Measurements from ENCODE around the gene NEK8.

Gene NEK8

DNA sequence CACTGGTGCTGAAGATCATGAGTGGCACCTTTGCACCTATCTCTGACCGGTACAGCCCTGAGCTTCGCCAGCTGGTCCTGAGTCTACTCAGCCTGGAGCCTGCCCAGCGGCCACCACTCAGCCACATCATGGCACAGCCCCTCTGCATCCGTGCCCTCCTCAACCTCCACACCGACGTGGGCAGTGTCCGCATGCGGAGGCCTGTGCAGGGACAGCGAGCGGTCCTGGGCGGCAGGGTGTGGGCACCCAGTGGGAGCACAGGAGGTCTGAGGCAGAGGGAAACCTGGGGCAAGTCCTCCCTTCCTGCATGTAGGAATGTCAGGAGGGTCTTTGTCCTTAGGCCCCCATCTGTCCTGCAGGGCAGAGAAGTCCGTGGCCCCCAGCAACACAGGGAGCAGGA is 8.7 kb downstream of the NEK8 start:
- H3K36me3 ChIP-seq (ENCODE audit: insufficient read depth, insufficient read length, low read length): peaks cover 39% of the 10 kb centered on the region
- H3K4me3 ChIP-seq (ENCODE audit: insufficient read length, low read depth): no peak overlapping the region
- peaks cover 2% of the 10 kb centered on the region for H3K4me1 ChIP-seq (ENCODE audit: insufficient read depth, insufficient read length)
- no peak overlapping the region for H3K9ac ChIP-seq (ENCODE audit: insufficient read length, low read depth)
- H3K9me3 ChIP-seq (ENCODE audit: insufficient read depth, low read length): no peaks in the 10 kb centered on the region
- H3K27me3 ChIP-seq (ENCODE audit: insufficient read depth, insufficient read length): no peaks in the 10 kb centered on the region
- DNase-seq (ENCODE audit: low read depth, low spot score): no peak
- no peak for TF ChIP-seq SUZ12 (IDR thresholded peaks at IDR 0.05; ENCODE audit: extremely low read depth, insufficient read depth, insufficient read length)
- TF ChIP-seq ZNF274 (IDR thresholded peaks at IDR 0.05; ENCODE audit: low read depth, low read length): no peak

DNA sequence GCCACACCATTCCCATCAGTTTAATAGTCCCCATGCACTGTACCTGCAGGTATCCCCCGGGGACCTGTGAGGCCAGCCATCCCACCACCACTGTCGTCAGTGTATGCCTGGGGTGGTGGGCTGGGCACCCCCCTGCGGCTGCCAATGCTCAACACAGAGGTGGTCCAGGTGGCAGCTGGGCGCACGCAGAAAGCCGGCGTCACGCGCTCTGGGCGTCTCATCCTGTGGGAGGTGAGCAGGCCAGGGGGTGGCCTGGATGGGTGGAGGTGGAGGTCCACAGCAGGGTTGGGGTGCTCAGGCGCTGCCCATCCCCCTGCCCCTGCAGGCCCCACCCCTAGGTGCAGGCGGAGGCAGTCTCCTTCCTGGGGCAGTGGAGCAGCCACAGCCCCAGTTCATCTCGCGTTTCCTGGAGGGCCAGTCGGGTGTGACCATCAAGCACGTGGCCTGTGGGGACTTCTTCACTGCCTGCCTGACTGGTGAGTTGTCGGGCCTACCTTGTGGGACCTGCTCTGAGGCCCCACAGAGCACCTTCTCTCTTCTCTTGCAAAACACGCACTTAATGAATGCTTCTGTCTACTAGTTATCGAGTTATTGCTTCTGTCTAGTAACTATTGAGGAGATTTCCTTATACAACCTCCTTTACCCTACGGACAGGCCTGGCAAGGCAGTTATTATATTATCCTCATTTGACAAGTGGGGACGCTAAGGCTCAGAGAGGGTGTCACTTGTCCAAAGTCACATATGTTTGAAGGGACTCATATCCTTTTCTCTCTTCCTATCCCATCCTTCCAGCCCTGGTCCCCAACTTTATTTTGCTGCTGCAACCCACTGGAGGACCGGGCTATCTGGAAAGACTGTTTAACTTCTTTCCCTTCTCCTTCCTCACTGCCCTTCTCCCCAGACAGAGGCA is 9.4 kb downstream of the NEK8 start:
- H3K4me1 ChIP-seq (ENCODE audit: insufficient read depth, insufficient read length): peaks cover 2% of the 10 kb centered on the region
- no peak for TF ChIP-seq YY1 (IDR thresholded peaks at IDR 0.05; ENCODE audit: insufficient read depth, insufficient read length)
- no peak for TF ChIP-seq SUZ12 (IDR thresholded peaks at IDR 0.05; ENCODE audit: extremely low read depth, insufficient read depth, insufficient read length)
- TF ChIP-seq ZNF274 (IDR thresholded peaks at IDR 0.05; ENCODE audit: low read depth, low read length): no peak
- H3K27me3 ChIP-seq (ENCODE audit: insufficient read depth, insufficient read length): no peaks in the 10 kb centered on the region
- H3K4me3 ChIP-seq (ENCODE audit: insufficient read length, low read depth): no peak overlapping the region
- no peaks in the 10 kb centered on the region for H3K9me3 ChIP-seq (ENCODE audit: insufficient read depth, low read length)
- DNase-seq (ENCODE audit: low read depth, low spot score): no peak
- peaks cover 39% of the 10 kb centered on the region for H3K36me3 ChIP-seq (ENCODE audit: insufficient read depth, insufficient read length, low read length)
- no peak overlapping the region for H3K9ac ChIP-seq (ENCODE audit: insufficient read length, low read depth)

DNA sequence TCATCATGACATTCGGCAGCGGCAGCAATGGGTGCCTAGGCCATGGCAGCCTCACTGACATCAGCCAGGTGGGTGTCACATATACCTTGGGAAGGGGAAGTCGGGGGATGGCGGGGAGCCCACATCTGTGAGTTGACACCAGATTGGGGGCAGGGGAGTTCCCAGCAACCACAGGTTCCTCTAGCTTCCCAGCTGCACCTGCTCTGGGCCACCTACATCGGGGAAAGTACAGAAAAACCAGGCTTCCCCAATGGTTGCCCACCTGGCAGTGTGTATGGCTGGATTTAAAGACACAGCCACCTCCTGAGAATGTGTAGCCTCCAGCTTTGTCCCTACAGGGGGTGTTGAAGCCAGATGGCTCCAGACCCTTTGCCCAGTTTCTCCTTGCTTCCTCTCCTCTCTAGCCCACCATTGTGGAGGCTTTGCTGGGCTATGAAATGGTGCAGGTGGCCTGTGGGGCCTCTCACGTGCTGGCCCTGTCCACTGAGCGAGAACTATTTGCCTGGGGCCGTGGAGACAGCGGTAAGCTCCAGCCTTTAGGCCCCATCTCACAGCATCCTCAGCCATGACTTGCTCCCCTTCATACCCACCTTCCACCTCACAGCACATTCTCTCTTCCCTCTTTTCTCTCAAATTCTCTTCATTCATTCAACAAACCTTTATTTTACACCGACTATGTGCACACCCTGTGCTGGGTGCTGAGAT is 10.2 kb downstream of the NEK8 start:
- TF ChIP-seq YY1 (IDR thresholded peaks at IDR 0.05; ENCODE audit: insufficient read depth, insufficient read length) (no peak), ZNF274 (IDR thresholded peaks at IDR 0.05; ENCODE audit: low read depth, low read length) (no peak), SUZ12 (IDR thresholded peaks at IDR 0.05; ENCODE audit: extremely low read depth, insufficient read depth, insufficient read length) (no peak)
- Histone ChIP-seq H3K9me3 (ENCODE audit: insufficient read depth, low read length) (no peaks in the 10 kb centered on the region), H3K36me3 (ENCODE audit: insufficient read depth, insufficient read length, low read length) (peaks cover 37% of the 10 kb centered on the region), H3K4me1 (ENCODE audit: insufficient read depth, insufficient read length) (peaks cover 2% of the 10 kb centered on the region), H3K27me3 (ENCODE audit: insufficient read depth, insufficient read length) (no peaks in the 10 kb centered on the region), H3K9ac (ENCODE audit: insufficient read length, low read depth) (no peak overlapping the region), H3K4me3 (ENCODE audit: insufficient read length, low read depth) (no peak overlapping the region)
- no peak for DNase-seq (ENCODE audit: low read depth, low spot score)

DNA sequence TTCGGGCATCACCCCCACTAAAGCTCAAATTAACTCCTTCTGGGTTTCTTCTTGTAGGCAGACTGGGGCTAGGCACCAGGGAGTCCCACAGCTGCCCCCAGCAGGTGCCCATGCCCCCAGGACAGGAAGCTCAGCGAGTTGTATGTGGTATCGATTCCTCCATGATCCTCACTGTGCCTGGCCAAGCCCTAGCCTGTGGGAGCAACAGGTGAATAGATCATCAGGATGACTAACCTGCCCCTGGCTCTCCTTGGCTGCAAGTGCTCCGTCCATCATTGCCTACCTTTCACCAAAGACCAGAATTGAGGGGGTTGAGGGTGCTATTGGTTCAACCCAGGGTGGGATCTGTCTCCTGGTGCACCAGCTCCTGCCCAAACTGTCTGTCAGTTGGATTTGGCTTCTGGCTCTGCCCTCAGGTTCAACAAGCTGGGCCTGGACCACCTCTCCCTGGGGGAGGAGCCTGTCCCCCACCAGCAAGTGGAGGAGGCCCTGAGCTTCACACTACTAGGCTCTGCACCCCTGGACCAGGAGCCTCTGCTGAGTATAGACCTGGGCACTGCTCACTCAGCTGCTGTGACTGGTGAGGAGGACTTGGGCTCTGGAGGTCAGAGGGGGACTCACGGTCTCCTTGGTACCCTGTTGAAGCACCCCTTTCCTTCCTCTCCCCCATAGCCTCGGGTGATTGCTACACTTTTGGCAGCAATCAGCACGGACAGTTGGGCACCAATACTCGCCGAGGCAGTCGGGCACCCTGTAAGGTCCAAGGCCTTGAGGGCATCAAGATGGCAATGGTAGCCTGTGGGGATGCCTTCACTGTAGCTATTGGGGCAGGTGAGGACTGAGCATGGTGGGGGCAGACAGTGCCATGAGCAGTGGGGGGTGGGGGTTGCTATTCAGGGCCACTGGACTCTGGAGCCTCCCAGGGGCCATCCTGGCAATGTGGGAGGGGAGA is 12.1 kb downstream of the NEK8 start:
- Histone ChIP-seq H3K4me3 (ENCODE audit: insufficient read length, low read depth) (no peak overlapping the region), H3K9ac (ENCODE audit: insufficient read length, low read depth) (no peak overlapping the region), H3K9me3 (ENCODE audit: insufficient read depth, low read length) (no peaks in the 10 kb centered on the region), H3K4me1 (ENCODE audit: insufficient read depth, insufficient read length) (peaks cover 2% of the 10 kb centered on the region), H3K36me3 (ENCODE audit: insufficient read depth, insufficient read length, low read length) (peaks cover 37% of the 10 kb centered on the region), H3K27me3 (ENCODE audit: insufficient read depth, insufficient read length) (no peaks in the 10 kb centered on the region)
- DNase-seq (ENCODE audit: low read depth, low spot score): no peak
- no peak for TF ChIP-seq YY1 (IDR thresholded peaks at IDR 0.05; ENCODE audit: insufficient read depth, insufficient read length)
- TF ChIP-seq SUZ12 (IDR thresholded peaks at IDR 0.05; ENCODE audit: extremely low read depth, insufficient read depth, insufficient read length): no peak
- no peak for TF ChIP-seq ZNF274 (IDR thresholded peaks at IDR 0.05; ENCODE audit: low read depth, low read length)

DNA sequence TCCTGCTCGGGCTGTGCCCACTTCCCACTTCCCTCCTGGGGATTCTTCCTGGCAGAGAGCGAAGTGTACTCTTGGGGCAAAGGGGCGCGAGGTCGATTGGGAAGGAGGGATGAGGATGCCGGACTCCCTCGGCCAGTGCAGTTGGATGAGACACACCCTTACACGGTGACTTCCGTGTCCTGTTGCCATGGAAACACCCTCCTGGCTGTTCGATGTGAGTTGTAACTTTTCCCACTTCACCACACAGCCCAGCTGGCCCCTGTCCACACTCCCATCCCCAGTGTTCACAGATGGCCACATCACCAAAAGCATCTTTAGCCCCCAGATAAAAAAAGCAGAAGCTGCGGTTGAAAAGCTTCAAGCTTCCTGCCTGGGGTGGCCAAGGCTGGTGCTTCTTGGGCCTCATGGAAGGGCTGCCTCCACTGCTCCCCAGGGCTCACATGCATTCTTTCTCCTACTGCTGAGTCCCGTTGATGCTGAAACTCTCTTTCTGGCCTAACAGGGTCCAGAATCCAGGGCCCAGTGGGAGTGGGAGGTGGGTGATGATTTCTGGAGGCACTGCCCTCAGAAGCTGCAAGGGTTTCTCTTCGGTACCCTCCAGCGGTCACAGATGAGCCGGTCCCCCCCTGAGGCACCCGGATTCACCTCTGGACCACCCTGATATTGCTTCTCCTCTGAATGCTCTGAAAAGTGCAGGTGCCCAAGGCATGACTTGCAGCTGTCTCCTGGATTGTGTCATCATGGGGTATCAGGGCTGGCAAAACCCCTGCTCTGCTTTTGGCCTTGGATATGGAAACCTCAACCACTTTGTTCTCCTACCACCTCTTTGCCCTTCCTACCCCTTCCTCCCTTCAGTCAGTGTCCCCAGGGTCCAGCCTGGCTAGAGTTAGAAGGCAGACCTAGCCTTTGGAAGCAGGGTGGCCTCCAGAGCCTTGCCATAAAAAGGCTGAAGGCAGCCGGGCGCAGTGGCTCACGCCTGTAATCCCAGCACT is 13.1 kb downstream of the NEK8 start:
- Histone ChIP-seq H3K4me3 (ENCODE audit: insufficient read length, low read depth) (no peak overlapping the region), H3K9ac (ENCODE audit: insufficient read length, low read depth) (no peak overlapping the region), H3K4me1 (ENCODE audit: insufficient read depth, insufficient read length) (peaks cover 10% of the 10 kb centered on the region), H3K36me3 (ENCODE audit: insufficient read depth, insufficient read length, low read length) (peaks cover 47% of the 10 kb centered on the region), H3K9me3 (ENCODE audit: insufficient read depth, low read length) (no peaks in the 10 kb centered on the region), H3K27me3 (ENCODE audit: insufficient read depth, insufficient read length) (no peaks in the 10 kb centered on the region)
- no peak for DNase-seq (ENCODE audit: low read depth, low spot score)
- TF ChIP-seq YY1 (IDR thresholded peaks at IDR 0.05; ENCODE audit: insufficient read depth, insufficient read length) (no peak), SUZ12 (IDR thresholded peaks at IDR 0.05; ENCODE audit: extremely low read depth, insufficient read depth, insufficient read length) (no peak), ZNF274 (IDR thresholded peaks at IDR 0.05; ENCODE audit: low read depth, low read length) (no peak)

All from NT2/D1 (cell line).